H9 (cell line): ENCODE measurements around the gene PPP1R8. TPM values are rescaled to one million over a fixed set of nuclear protein-coding genes. Genes with fewer than 3 reads are reported as not detected.
"Not testable (repeated sequence)": the region's sequence is repeated elsewhere in the genome, so short reads cannot be mapped to it uniquely, and the experiment has no call there.

ENCODE experiments used
- DNase-seq: peaks from one replicate; pipeline ENCODE4 v3.0.0-alpha.2; 2017
- H2AFZ ChIP-seq: one replicate; pipeline ENCODE4 v1.6.1; 2013; ENCODE audit warnings: mild to moderate bottlenecking, low read length, control low read depth, moderate library complexity
- H2AK5ac ChIP-seq: 2 replicates; pipeline ENCODE4 v1.6.1; 2013; ENCODE audit warnings: low read length, control low read depth, mixed read lengths; ENCODE audit not compliant: insufficient read length
- H2BK120ac ChIP-seq: one replicate; pipeline ENCODE4 v1.6.1; 2013; ENCODE audit warnings: low read depth, mild to moderate bottlenecking, low read length, control low read depth, inconsistent platforms; ENCODE audit not compliant: poor library complexity, severe bottlenecking
- H2BK12ac ChIP-seq: 2 replicates; pipeline ENCODE4 v1.6.1; 2013; ENCODE audit warnings: low read length, control low read depth, mixed read lengths, low read depth; ENCODE audit not compliant: insufficient read length
- H2BK15ac ChIP-seq: 2 replicates; pipeline ENCODE4 v1.6.1; 2013; ENCODE audit warnings: low read depth, low read length, control low read depth
- H2BK20ac ChIP-seq: one replicate; pipeline ENCODE4 v1.6.1; 2013; ENCODE audit warnings: low read depth, mild to moderate bottlenecking, low read length, control low read depth, inconsistent platforms; ENCODE audit not compliant: poor library complexity, severe bottlenecking
- H2BK5ac ChIP-seq: 2 replicates; pipeline ENCODE4 v1.6.1; 2013; ENCODE audit warnings: low read length, control low read depth, mixed read lengths; ENCODE audit not compliant: insufficient read length
- H3K14ac ChIP-seq: 2 replicates; pipeline ENCODE4 v1.6.1; 2013; ENCODE audit warnings: low read length, control low read depth; ENCODE audit not compliant: insufficient read depth
- H3K18ac ChIP-seq: 2 replicates; pipeline ENCODE4 v1.6.1; 2013; ENCODE audit warnings: low read depth, mild to moderate bottlenecking, mixed read lengths, low read length, control low read depth; ENCODE audit not compliant: insufficient read length
- H3K23ac ChIP-seq: 2 replicates; pipeline ENCODE4 v1.6.1; 2013; ENCODE audit warnings: low read length, control low read depth, mixed read lengths, low read depth; ENCODE audit not compliant: insufficient read length
- H3K23me2 ChIP-seq: 2 replicates; pipeline ENCODE4 v1.6.1; 2013; ENCODE audit warnings: low read depth, mild to moderate bottlenecking, mixed read lengths, low read length, control low read depth; ENCODE audit not compliant: insufficient read length, poor library complexity, severe bottlenecking
- H3K27ac ChIP-seq: 2 replicates; pipeline ENCODE4 v1.5.1; 2013; ENCODE audit warnings: low read length, control low read depth, mixed read lengths, low read depth; ENCODE audit not compliant: insufficient read length
- H3K27me3 ChIP-seq: 2 replicates; pipeline ENCODE4 v1.6.1; 2013; ENCODE audit warnings: low read length, control low read depth, inconsistent platforms; ENCODE audit not compliant: insufficient read depth
- H3K4ac ChIP-seq: 2 replicates; pipeline ENCODE4 v1.6.1; 2013; ENCODE audit warnings: low read depth, mild to moderate bottlenecking, control low read depth, inconsistent platforms, low read length, moderate library complexity
- H3K4me1 ChIP-seq: 2 replicates; pipeline ENCODE4 v1.6.1; 2013; ENCODE audit warnings: low read length, control low read depth, inconsistent platforms; ENCODE audit not compliant: insufficient read depth
- H3K4me2 ChIP-seq: 2 replicates; pipeline ENCODE4 v1.6.1; 2013; ENCODE audit warnings: low read length, control low read depth, mixed read lengths; ENCODE audit not compliant: insufficient read length, insufficient read depth
- H3K56ac ChIP-seq: 2 replicates; pipeline ENCODE4 v1.6.1; 2013; ENCODE audit warnings: low read depth, mild to moderate bottlenecking, mixed read lengths, low read length, control low read depth; ENCODE audit not compliant: insufficient read length
- H3K79me1 ChIP-seq: 2 replicates; pipeline ENCODE4 v1.6.1; 2013; ENCODE audit warnings: low read depth, mild to moderate bottlenecking, moderate library complexity, low read length, control low read depth, inconsistent platforms; ENCODE audit not compliant: insufficient read depth, poor library complexity, severe bottlenecking
- H3K79me2 ChIP-seq: 2 replicates; pipeline ENCODE4 v1.6.1; 2013; ENCODE audit warnings: low read length, control low read depth, inconsistent platforms; ENCODE audit not compliant: insufficient read depth
- H3K9ac ChIP-seq: 2 replicates; pipeline ENCODE4 v1.6.1; 2013; ENCODE audit warnings: low read length, control low read depth, mixed read lengths; ENCODE audit not compliant: insufficient read length; ENCODE audit errors: extremely low read depth
- H3K9me3 ChIP-seq: one replicate; pipeline ENCODE4 v1.6.1; 2013; ENCODE audit warnings: low read depth, low read length, inconsistent platforms; ENCODE audit not compliant: control insufficient read depth
- H3T11ph ChIP-seq: one replicate; pipeline ENCODE4 v1.6.1; 2013; ENCODE audit warnings: mild to moderate bottlenecking, low read length, control low read depth, inconsistent platforms
- H4K20me1 ChIP-seq: one replicate; pipeline ENCODE4 v1.6.1; 2013; ENCODE audit not compliant: control insufficient read depth, insufficient read length, insufficient read depth
- H4K5ac ChIP-seq: 2 replicates; pipeline ENCODE4 v1.6.1; 2013; ENCODE audit warnings: low read depth, mild to moderate bottlenecking, mixed read lengths, low read length, control low read depth; ENCODE audit not compliant: insufficient read length
- H4K8ac ChIP-seq: replicated peaks from 2 replicates; pipeline ENCODE4 v1.6.1; 2013; ENCODE audit warnings: low read length, control low read depth, mixed read lengths, low read depth; ENCODE audit not compliant: insufficient read length
- H4K91ac ChIP-seq: 2 replicates; pipeline ENCODE4 v1.6.1; 2013; ENCODE audit warnings: low read depth, mild to moderate bottlenecking, moderate library complexity, mixed read lengths, low read length, control low read depth; ENCODE audit not compliant: insufficient read length
- H3K27ac Mint-ChIP-seq, 3 experiments: 2 replicates in 2 of 3; 3 replicates in 1 of 3; pipeline ENCODE4 v1.8.0; 2020 to 2021; ENCODE audit warnings: mixed read lengths in 3 of 3, mild to moderate bottlenecking in 1 of 3, moderate library complexity in 1 of 3
- H3K27me3 Mint-ChIP-seq: 2 replicates; pipeline ENCODE4 v1.8.0; 2021; ENCODE audit warnings: low read depth, mild to moderate bottlenecking, moderate library complexity, mixed read lengths
- H3K36me3 Mint-ChIP-seq, 3 experiments: 2 replicates in 2 of 3; 3 replicates in 1 of 3; pipeline ENCODE4 v1.8.0; 2020 to 2021; ENCODE audit warnings: low read depth in 3 of 3, mixed read lengths in 3 of 3; ENCODE audit not compliant: insufficient read depth in 1 of 3
- H3K4me1 Mint-ChIP-seq, 2 experiments: 2 replicates each; pipeline ENCODE4 v1.8.0; 2020; ENCODE audit warnings: mixed read lengths in 2 of 2
- H3K4me3 Mint-ChIP-seq, 2 experiments: 2 replicates in 1 of 2; 3 replicates in 1 of 2; pipeline ENCODE4 v1.8.0; 2020 to 2021; ENCODE audit warnings: mild to moderate bottlenecking in 2 of 2, mixed read lengths in 2 of 2, moderate library complexity in 1 of 2
- H3K9me3 Mint-ChIP-seq, 2 experiments: 2 replicates in 1 of 2; 3 replicates in 1 of 2; pipeline ENCODE4 v1.8.0; 2020; ENCODE audit warnings: mild to moderate bottlenecking in 2 of 2, mixed read lengths in 2 of 2, moderate library complexity in 1 of 2
- WGBS: extraction: QIAGEN DNeasy Blood & Tissue Kit; methylation state at CpG from one replicate; pipeline ENCODE4 v1.1.7; 2013; ENCODE audit warnings: missing lambda C conversion rate, low lambda C conversion rate, mixed read lengths; ENCODE audit not compliant: insufficient read length; ENCODE audit errors: extremely low coverage; 5-methylcytosine and 5-hydroxymethylcytosine counted together
- total RNA-seq: library from RNA; stranded (reverse); gene quantifications from 2 replicates; pipeline ENCODE4 v1.2.1, GENCODE V29; 2021
- TF ChIP-seq, protein P1 (sequence below): fragments of 200-600 bp; sonication (generic); conservative IDR thresholded peaks from 3 replicates; pipeline ENCODE4 v1.8.0; 2021; ENCODE audit warnings: antibody characterized with exemption, mild to moderate bottlenecking

PPP1R8 gene
- total RNA-seq, 1 experiment from 2014 or later: 58.8 TPM

- Mint-ChIP-seq H3K27ac (no peak overlapping the region), H3K4me1 (no peaks in the 10 kb centered on the region)
- no peak overlapping the region for H3K27ac ChIP-seq
Observed at GRCh38 chr1:27789540-27790041, 41.0 kb upstream of the PPP1R8 start.

DNA sequence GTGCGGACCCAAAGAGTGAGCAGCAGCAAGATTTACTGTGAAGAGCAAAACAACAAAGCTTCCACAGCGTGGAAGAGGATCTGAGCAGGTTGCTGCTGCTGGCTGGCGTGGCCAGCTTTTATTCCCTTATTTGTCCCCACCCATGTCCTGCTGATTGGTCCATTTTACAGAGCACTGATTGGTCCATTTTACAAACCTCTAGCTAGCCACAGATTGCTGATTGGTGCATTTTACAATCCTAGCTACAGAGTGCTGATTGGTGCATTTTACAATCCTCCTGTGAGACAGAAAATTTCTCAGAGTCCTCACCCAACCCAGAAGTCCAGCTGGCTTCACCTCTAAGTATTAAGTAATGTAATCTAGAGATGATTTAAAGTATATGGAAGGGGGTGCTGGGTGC lies 40.3 kb upstream of the PPP1R8 start:
- H3K18ac ChIP-seq, H3K23ac ChIP-seq, H3K9me3 Mint-ChIP-seq, H3K4ac ChIP-seq, H3K4me2 ChIP-seq, H2BK12ac ChIP-seq, H2BK20ac ChIP-seq, H3K14ac ChIP-seq, H2BK15ac ChIP-seq, H3K27me3 ChIP-seq, H2BK120ac ChIP-seq, H4K20me1 ChIP-seq, H3K27ac ChIP-seq, H3K23me2 ChIP-seq, H4K5ac ChIP-seq, H3K79me1 ChIP-seq, H3K4me3 Mint-ChIP-seq, H3K9me3 ChIP-seq, H3K4me1 Mint-ChIP-seq, H2BK5ac ChIP-seq, H3K27me3 Mint-ChIP-seq, H2AK5ac ChIP-seq, H3K79me2 ChIP-seq, H2AFZ ChIP-seq, H3T11ph ChIP-seq, H4K8ac ChIP-seq, H3K4me1 ChIP-seq, DNase-seq, H4K91ac ChIP-seq, H3K56ac ChIP-seq, H3K27ac Mint-ChIP-seq, H3K9ac ChIP-seq: not testable (repeated sequence)
- peaks cover 9 to 21% (median 18%) of the 10 kb centered on the region in 3 experiments; a peak in 6 of 7 replicates for H3K36me3 Mint-ChIP-seq
- no CpG with 5 or more reads among the region's 3 CpGs for WGBS

More at GRCh38 chr1:27789540-27790041, 41.0 kb upstream of the PPP1R8 start:
- WGBS: no CpG with 5 or more reads among the region's 4 CpGs
- no peaks in the 10 kb centered on the region for H3K9me3 ChIP-seq
- no peak overlapping the region for H2BK5ac ChIP-seq
- no peaks in the 10 kb centered on the region for H3K9me3 Mint-ChIP-seq
- H4K5ac ChIP-seq: no peak overlapping the region
- no peak overlapping the region for H2BK15ac ChIP-seq
- no peak overlapping the region for H3K23ac ChIP-seq
- H4K8ac ChIP-seq: no peak overlapping the region
- no peak overlapping the region for H3K18ac ChIP-seq
- no peak overlapping the region for H3K56ac ChIP-seq
- peaks cover 9 to 21% (median 14%) of the 10 kb centered on the region in 3 experiments; a peak in 6 of 7 replicates for H3K36me3 Mint-ChIP-seq
- no peak overlapping the region for H2BK120ac ChIP-seq
- TF ChIP-seq, protein P1, sequence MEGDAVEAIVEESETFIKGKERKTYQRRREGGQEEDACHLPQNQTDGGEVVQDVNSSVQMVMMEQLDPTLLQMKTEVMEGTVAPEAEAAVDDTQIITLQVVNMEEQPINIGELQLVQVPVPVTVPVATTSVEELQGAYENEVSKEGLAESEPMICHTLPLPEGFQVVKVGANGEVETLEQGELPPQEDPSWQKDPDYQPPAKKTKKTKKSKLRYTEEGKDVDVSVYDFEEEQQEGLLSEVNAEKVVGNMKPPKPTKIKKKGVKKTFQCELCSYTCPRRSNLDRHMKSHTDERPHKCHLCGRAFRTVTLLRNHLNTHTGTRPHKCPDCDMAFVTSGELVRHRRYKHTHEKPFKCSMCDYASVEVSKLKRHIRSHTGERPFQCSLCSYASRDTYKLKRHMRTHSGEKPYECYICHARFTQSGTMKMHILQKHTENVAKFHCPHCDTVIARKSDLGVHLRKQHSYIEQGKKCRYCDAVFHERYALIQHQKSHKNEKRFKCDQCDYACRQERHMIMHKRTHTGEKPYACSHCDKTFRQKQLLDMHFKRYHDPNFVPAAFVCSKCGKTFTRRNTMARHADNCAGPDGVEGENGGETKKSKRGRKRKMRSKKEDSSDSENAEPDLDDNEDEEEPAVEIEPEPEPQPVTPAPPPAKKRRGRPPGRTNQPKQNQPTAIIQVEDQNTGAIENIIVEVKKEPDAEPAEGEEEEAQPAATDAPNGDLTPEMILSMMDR: no peak
- H3K4me2 ChIP-seq: no peak overlapping the region
- H2AK5ac ChIP-seq: no peak overlapping the region
- DNase-seq: no peak
- H4K91ac ChIP-seq: no peak overlapping the region
- H2AFZ ChIP-seq: no peak overlapping the region
- H2BK20ac ChIP-seq: no peak overlapping the region
- H3K27me3 Mint-ChIP-seq: no peaks in the 10 kb centered on the region
- no peaks in the 10 kb centered on the region for H4K20me1 ChIP-seq
- no peaks in the 10 kb centered on the region for H3K4me1 ChIP-seq
- no peak overlapping the region for H3K4me3 Mint-ChIP-seq
- H3K9ac ChIP-seq: no peak overlapping the region
- no peak overlapping the region for H3T11ph ChIP-seq
- no peaks in the 10 kb centered on the region for H3K79me2 ChIP-seq
- no peak overlapping the region for H2BK12ac ChIP-seq
- H3K14ac ChIP-seq: no peak overlapping the region
- no peaks in the 10 kb centered on the region for H3K27me3 ChIP-seq
- H3K4ac ChIP-seq: no peak overlapping the region
- H3K79me1 ChIP-seq: no peaks in the 10 kb centered on the region
- H3K23me2 ChIP-seq: no peaks in the 10 kb centered on the region
